PFSK-1 (cell line): Measurements from ENCODE around the gene GRIPAP1.

Experiments
- FOXP2 ChIP-seq: optimal IDR thresholded peaks from 2 replicates; pipeline ENCODE3; 2011; ENCODE audit warnings: borderline replicate concordance, control low read depth, inconsistent platforms; ENCODE audit not compliant: insufficient read depth; ENCODE audit errors: extremely low read length, extremely low read depth
- POLR2AphosphoS5 ChIP-seq: IDR thresholded peaks from 2 replicates; pipeline ENCODE4 v1.6.1; 2012; ENCODE audit warnings: low read depth, mild to moderate bottlenecking, control low read depth, low read length, moderate library complexity
- REST ChIP-seq, 2 experiments: IDR thresholded peaks; 2 replicates each; pipeline versions ENCODE4 v1.6.1 to v1.8.0; 2011 to 2012; ENCODE audit warnings: low read depth in 2 of 2, low read length in 2 of 2, control low read depth in 1 of 2, inconsistent platforms in 1 of 2, mild to moderate bottlenecking in 1 of 2, moderate library complexity in 1 of 2; ENCODE audit not compliant: insufficient read depth in 1 of 2
- SIN3A ChIP-seq: IDR thresholded peaks from 2 replicates; pipeline ENCODE4 v1.6.1; 2012; ENCODE audit warnings: mild to moderate bottlenecking, low read length, moderate library complexity, borderline replicate concordance; ENCODE audit not compliant: insufficient read depth
- TAF1 ChIP-seq: IDR thresholded peaks from 2 replicates; pipeline ENCODE4 v1.6.1; 2012; ENCODE audit warnings: low read length, control low read depth, borderline replicate concordance; ENCODE audit not compliant: insufficient read depth

The GRIPAP1 gene

GRCh38 chrX:49041744-49042580 is 39.9 kb upstream of the GRIPAP1 start:
- no peak for TF ChIP-seq REST (IDR thresholded peaks at IDR 0.05; ENCODE audit: insufficient read depth in 1 of 2, low read depth in 2 of 2, low read length in 2 of 2)
- no peak for TF ChIP-seq POLR2AphosphoS5
- TF ChIP-seq TAF1, result no peak
- TF ChIP-seq SIN3A, result no peak
- no peak for TF ChIP-seq FOXP2

GRCh38 chrX:49040376-49040955 is 38.4 kb upstream of the GRIPAP1 start:
- TF ChIP-seq SIN3A, result no peak
- no peak for TF ChIP-seq REST (IDR thresholded peaks at IDR 0.05; ENCODE audit: insufficient read depth in 1 of 2, low read depth in 2 of 2, low read length in 2 of 2)
- no peak for TF ChIP-seq FOXP2
- TF ChIP-seq TAF1, result no peak
- no peak for TF ChIP-seq POLR2AphosphoS5

- no peak for TF ChIP-seq FOXP2
- no peak for TF ChIP-seq TAF1
- TF ChIP-seq SIN3A, result no peak
- TF ChIP-seq REST (IDR thresholded peaks at IDR 0.05; ENCODE audit: insufficient read depth in 1 of 2, low read depth in 2 of 2, low read length in 2 of 2), result no peak
- no peak for TF ChIP-seq POLR2AphosphoS5
Measured at GRCh38 chrX:49039598-49040375, 37.7 kb upstream of the GRIPAP1 start.

- no peak for TF ChIP-seq TAF1
- TF ChIP-seq REST (IDR thresholded peaks at IDR 0.05; ENCODE audit: insufficient read depth in 1 of 2, low read depth in 2 of 2, low read length in 2 of 2), result no peak
- no peak for TF ChIP-seq SIN3A
- no peak for TF ChIP-seq POLR2AphosphoS5
- TF ChIP-seq FOXP2, result no peak
Measured at GRCh38 chrX:49037883-49038475, 35.9 kb upstream of the GRIPAP1 start.
